HepG2 (cell line): Measurements from ENCODE around the gene ANKRD11. TPM values are rescaled to one million over a fixed set of nuclear protein-coding genes. Genes with fewer than 3 reads are reported as not detected.

Experiments
- ATAC-seq: fragments of 200-7000 bp; cut with Tn5 transposase; 3 replicates; pipeline ENCODE4 v1.9.1; 2020; ENCODE audit warnings: mild to moderate bottlenecking, moderate library complexity
- BruUV-seq: library from RNA; stranded (reverse); fragments of 400-500 nt; replicated peaks from 2 replicates; lab custom pipeline; 2021; lab: Mats Ljungman, UMichigan
- CTCF ChIA-PET: fragments of 300-600 bp; formaldehyde crosslinking; extraction: SDS; loops from one replicate; lab custom pipeline; 2021; ENCODE audit warnings: low total read pairs, inconsistent platforms, low intra/inter-chr PET ratio; lab: Yijun Ruan, JAX
- POLR2A ChIA-PET: fragments of 350-600 bp; sonication (Branson Sonifier 250); formaldehyde crosslinking; loops from one replicate; lab custom pipeline; 2020; ENCODE audit warnings: antibody characterized with exemption, inconsistent platforms; lab: Yijun Ruan, JAX
- DNase-seq: peaks from one replicate; pipeline ENCODE4 v3.0.0-alpha.2; 2015; ENCODE audit warnings: low spot score
- FAIRE-seq: peaks from 3 replicates; lab custom pipeline; 2011; peaks lifted over from hg19 to GRCh38; lab: Jason Lieb, UNC
- H2AFZ ChIP-seq: one replicate; pipeline ENCODE4 v1.6.1; 2011; ENCODE audit warnings: low read length, inconsistent platforms
- H3K27ac ChIP-seq: fragments of 300-600 bp; 3 replicates; pipeline ENCODE4 v1.8.0; 2011; ENCODE audit warnings: mixed run types, mild to moderate bottlenecking, mixed read lengths, low read length, inconsistent platforms; ENCODE audit not compliant: insufficient read depth; ENCODE audit errors: extremely low read length
- H3K27me3 ChIP-seq, 2 experiments: fragments of 200-600 bp in 1 of 2; 2 replicates in 1 of 2; 3 replicates in 1 of 2; pipeline versions ENCODE4 v1.6.0 to v1.8.0; 2011; ENCODE audit warnings: low read length in 2 of 2, mild to moderate bottlenecking in 2 of 2, moderate library complexity in 2 of 2, inconsistent platforms in 1 of 2; ENCODE audit not compliant: insufficient read depth in 2 of 2, control insufficient read depth in 1 of 2
- H3K36me3 ChIP-seq, 2 experiments: fragments of 200-600 bp in 1 of 2; replicated peaks in 1 of 2; 2 replicates in 1 of 2; 3 replicates in 1 of 2; pipeline versions ENCODE4 v1.5.1 to v1.8.0; 2011; ENCODE audit warnings: low read length in 2 of 2, inconsistent platforms in 1 of 2; ENCODE audit not compliant: insufficient read depth in 2 of 2, control insufficient read depth in 1 of 2
- H3K4me1 ChIP-seq: 2 replicates; pipeline ENCODE4 v1.5.1; 2012; ENCODE audit warnings: low read length, inconsistent platforms; ENCODE audit not compliant: insufficient read depth
- H3K4me2 ChIP-seq: 2 replicates; pipeline ENCODE4 v1.6.0; 2011; ENCODE audit warnings: low read depth, low read length, inconsistent platforms
- H3K4me3 ChIP-seq, 3 experiments: fragments of 200-600 bp in 1 of 3; sonication (generic), shearing (Covaris generic) in 1 of 3; replicated peaks in 1 of 3; 2 replicates each; pipeline ENCODE4 v1.5.1; 2011 to 2016; ENCODE audit warnings: low read length in 3 of 3, inconsistent platforms in 2 of 3, low read depth in 2 of 3, mild to moderate bottlenecking in 2 of 3, control low read depth in 1 of 3, mixed read lengths in 1 of 3; ENCODE audit not compliant: insufficient read depth in 1 of 3
- H3K79me2 ChIP-seq: one replicate; pipeline ENCODE4 v1.6.1; 2011; ENCODE audit warnings: low read length, inconsistent platforms; ENCODE audit not compliant: insufficient read depth
- H3K9ac ChIP-seq: 2 replicates; pipeline ENCODE4 v1.6.0; 2011; ENCODE audit warnings: mild to moderate bottlenecking, low read depth, low read length, inconsistent platforms; ENCODE audit not compliant: insufficient read depth
- H3K9me3 ChIP-seq: 2 replicates; pipeline ENCODE4 v1.5.1; 2012; ENCODE audit warnings: mild to moderate bottlenecking, low read length
- H4K20me1 ChIP-seq: 2 replicates; pipeline ENCODE4 v1.6.0; 2011; ENCODE audit warnings: inconsistent platforms, mild to moderate bottlenecking, low read length, moderate library complexity; ENCODE audit not compliant: insufficient read depth
- AGO2 ChIP-seq: fragments of 200-400 bp; formaldehyde crosslinking; optimal IDR thresholded peaks from 2 replicates; pipeline ENCODE3; 2017; ENCODE audit warnings: mild to moderate bottlenecking, low read depth, low read length, moderate library complexity
- CHCHD3 ChIP-seq: sonication (generic); formaldehyde crosslinking; IDR thresholded peaks from 2 replicates; pipeline ENCODE4 v1.8.0; 2022; ENCODE audit warnings: mild to moderate bottlenecking, missing genetic modification reagents, moderate library complexity
- KDM4B ChIP-seq: sonication (generic); formaldehyde crosslinking; IDR thresholded peaks from 2 replicates; pipeline ENCODE4 v1.4.0; 2020; ENCODE audit warnings: missing genetic modification reagents
- NPAS2 ChIP-seq: sonication (generic); formaldehyde crosslinking; IDR thresholded peaks from 2 replicates; pipeline ENCODE4 v1.8.0; 2022; ENCODE audit warnings: mild to moderate bottlenecking, missing genetic modification reagents, borderline replicate concordance
- PRPF4 ChIP-seq: fragments of 200-400 bp; formaldehyde crosslinking; IDR thresholded peaks from 2 replicates; pipeline ENCODE4 v1.6.1; 2016; ENCODE audit warnings: low read length, low read depth; ENCODE audit not compliant: poor library complexity, severe bottlenecking
- RBM22 ChIP-seq: fragments of 200-400 bp; formaldehyde crosslinking; optimal IDR thresholded peaks from 2 replicates; pipeline ENCODE3; 2017; ENCODE audit warnings: mild to moderate bottlenecking, low read length, moderate library complexity
- SIN3B ChIP-seq: fragments of 150-350 bp; IDR thresholded peaks from 2 replicates; pipeline ENCODE4 v1.6.1; 2014; ENCODE audit warnings: low read length
- SMARCC2 ChIP-seq: fragments of 450-650 bp; IDR thresholded peaks from 2 replicates; pipeline ENCODE4 v1.6.1; 2017; ENCODE audit warnings: antibody characterized with exemption, mild to moderate bottlenecking
- STAT5B ChIP-seq: sonication (generic); formaldehyde crosslinking; IDR thresholded peaks from 2 replicates; pipeline ENCODE4 v1.4.0; 2020; ENCODE audit warnings: missing genetic modification reagents
- ZNF124 ChIP-seq: sonication (generic); formaldehyde crosslinking; IDR thresholded peaks from 2 replicates; pipeline ENCODE4 v1.4.0; 2020; ENCODE audit warnings: missing genetic modification reagents
- ZNF260 ChIP-seq: sonication (generic); formaldehyde crosslinking; IDR thresholded peaks from 2 replicates; pipeline ENCODE4 v1.4.0; 2020; ENCODE audit warnings: missing genetic modification reagents, low read depth, mild to moderate bottlenecking, borderline replicate concordance
- ZNF292 ChIP-seq: sonication (generic); formaldehyde crosslinking; IDR thresholded peaks from 2 replicates; pipeline ENCODE4 v1.8.1; 2022; ENCODE audit warnings: mild to moderate bottlenecking, low read depth, missing genetic modification reagents, borderline replicate concordance
- ZNF547 ChIP-seq: sonication (generic); formaldehyde crosslinking; IDR thresholded peaks from 2 replicates; pipeline ENCODE4 v1.5.1; 2020; ENCODE audit warnings: mild to moderate bottlenecking, missing genetic modification reagents
- ZNF570 ChIP-seq: sonication (generic); formaldehyde crosslinking; IDR thresholded peaks from 2 replicates; pipeline ENCODE4 v1.4.0; 2020; ENCODE audit warnings: mild to moderate bottlenecking, missing genetic modification reagents, borderline replicate concordance
- WGBS: methylation state at CpG from one replicate; pipeline ENCODE4 v1.1.6; 2017; ENCODE audit warnings: low lambda C conversion rate; 5-methylcytosine and 5-hydroxymethylcytosine counted together
- in situ Hi-C: cut with HindIII; loops from 2 replicates; pipeline ENCODE4 v1.10.0; 2017; ENCODE audit warnings: low pct_unique_long_range_greater_than_20kb; ENCODE audit not compliant: extremely low pct_ligation_motif_present
- intact Hi-C: fragments of 100-400 bp; cut with micrococcal nuclease; formaldehyde crosslinking; loops from one replicate; pipeline ENCODE4 v1.10.0; 2022; ENCODE audit not compliant: unreplicated experiment
- polyA plus RNA-seq, 8 experiments: library from polyadenylated mRNA; depleted of rRNA in 3 of 8; stranded (reverse) in 7 of 8; unstranded in 1 of 8; fragments of >200 nt; fragmentation: Illumina TruSeq in 4 of 8; extraction: Trizol in 4 of 8; gene quantifications; 2 replicates each; pipeline versions ENCODE4 v1.2.1 to v1.2.3, GENCODE V29; 2011 to 2016; ENCODE audit warnings: low read depth in 4 of 8, missing spikeins in 1 of 8, mixed read lengths in 1 of 8; ENCODE audit not compliant: insufficient read depth in 1 of 8
- total RNA-seq, 5 experiments: library from RNA; depleted of rRNA; stranded (reverse); fragments of >200 nt; fragmentation: Illumina TruSeq; extraction: Trizol; gene quantifications; 2 replicates each; pipeline ENCODE4 v1.2.3, GENCODE V29; 2016; ENCODE audit warnings: low read depth in 1 of 5
- TF ChIP-seq, protein P1 (sequence below): sonication (generic); formaldehyde crosslinking; IDR thresholded peaks from 2 replicates; pipeline ENCODE4 v1.9.0; 2021; ENCODE audit warnings: mild to moderate bottlenecking, missing genetic modification reagents

ANKRD11 gene
- total and polyA plus RNA-seq, 2 of the 13 experiments (the other 11 are each of a cell fraction or from before 2014, with no cell fraction given): 21.4 to 38.4 TPM

DNA sequence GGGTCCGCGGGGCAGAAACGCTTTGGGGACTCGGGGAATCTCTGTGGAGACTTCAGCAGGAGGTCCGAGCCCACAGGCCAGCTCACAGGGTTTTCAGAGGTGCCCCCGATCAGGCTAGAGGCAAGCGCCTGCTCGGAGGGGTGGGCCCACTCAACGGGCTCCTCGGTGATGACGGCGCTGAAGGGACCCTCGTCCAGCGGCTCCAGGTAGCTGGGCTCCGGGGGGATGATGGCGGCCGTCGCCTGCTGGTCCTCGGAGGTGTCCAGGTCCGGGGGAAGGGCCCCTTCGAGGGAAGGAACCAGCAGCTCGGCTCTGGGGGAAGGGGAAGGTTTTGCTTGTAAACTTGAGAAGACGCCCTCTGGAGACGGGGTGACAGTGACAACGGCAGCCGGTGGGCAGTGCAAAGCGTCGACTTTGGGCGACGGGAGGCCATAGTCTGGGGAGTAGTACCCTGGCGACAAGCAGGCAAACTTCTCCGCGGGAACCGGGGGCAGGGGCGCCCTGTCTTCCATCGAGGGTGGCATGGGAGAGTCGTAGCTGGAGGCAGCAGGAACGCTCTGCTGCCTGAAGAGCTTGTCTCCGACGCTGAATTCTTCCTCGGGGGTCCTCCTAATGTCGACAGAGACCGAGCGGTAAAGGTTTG lies 209.7 kb downstream of the ANKRD11 start:
- intact Hi-C loops: no loop called here
- WGBS: 97% methylated on average over 44 of the region's 44 CpGs
- ChIA-PET POLR2A (no interaction called here), CTCF (no interaction called here)
- ATAC-seq (no peak), FAIRE-seq (no peak), DNase-seq (no peak)
- Histone ChIP-seq H3K9me3 (no peaks in the 10 kb centered on the region), H3K4me3 (no peak overlapping the region), H4K20me1 (no peaks in the 10 kb centered on the region; the same call in 1 of the 2 replicates), H3K79me2 (no peaks in the 10 kb centered on the region), H2AFZ (no peak overlapping the region), H3K4me2 (no peak overlapping the region), H3K9ac (no peak overlapping the region), H3K36me3 (peaks cover 47 to 80% of the 10 kb centered on the region in 2 experiments), H3K27me3 (no peaks in the 10 kb centered on the region), H3K27ac (no peak overlapping the region), H3K4me1 (no peaks in the 10 kb centered on the region)
- in situ Hi-C loops: no loop called here
- TF ChIP-seq KDM4B (no peak), RBM22 (peak; percentile 58), ZNF570 (CRISPR knock-in tag) (no peak), ZNF124 (no peak), STAT5B (CRISPR knock-in tag) (no peak), CHCHD3 (no peak), AGO2 (peak; percentile 5), ZNF260 (no peak), SIN3B (no peak), PRPF4 (peak; percentile 17), ZNF292 (CRISPR knock-in tag) (no peak), SMARCC2 (no peak), ZNF547 (CRISPR knock-in tag) (no peak), NPAS2 (CRISPR knock-in tag) (no peak)
- TF ChIP-seq, protein P1, sequence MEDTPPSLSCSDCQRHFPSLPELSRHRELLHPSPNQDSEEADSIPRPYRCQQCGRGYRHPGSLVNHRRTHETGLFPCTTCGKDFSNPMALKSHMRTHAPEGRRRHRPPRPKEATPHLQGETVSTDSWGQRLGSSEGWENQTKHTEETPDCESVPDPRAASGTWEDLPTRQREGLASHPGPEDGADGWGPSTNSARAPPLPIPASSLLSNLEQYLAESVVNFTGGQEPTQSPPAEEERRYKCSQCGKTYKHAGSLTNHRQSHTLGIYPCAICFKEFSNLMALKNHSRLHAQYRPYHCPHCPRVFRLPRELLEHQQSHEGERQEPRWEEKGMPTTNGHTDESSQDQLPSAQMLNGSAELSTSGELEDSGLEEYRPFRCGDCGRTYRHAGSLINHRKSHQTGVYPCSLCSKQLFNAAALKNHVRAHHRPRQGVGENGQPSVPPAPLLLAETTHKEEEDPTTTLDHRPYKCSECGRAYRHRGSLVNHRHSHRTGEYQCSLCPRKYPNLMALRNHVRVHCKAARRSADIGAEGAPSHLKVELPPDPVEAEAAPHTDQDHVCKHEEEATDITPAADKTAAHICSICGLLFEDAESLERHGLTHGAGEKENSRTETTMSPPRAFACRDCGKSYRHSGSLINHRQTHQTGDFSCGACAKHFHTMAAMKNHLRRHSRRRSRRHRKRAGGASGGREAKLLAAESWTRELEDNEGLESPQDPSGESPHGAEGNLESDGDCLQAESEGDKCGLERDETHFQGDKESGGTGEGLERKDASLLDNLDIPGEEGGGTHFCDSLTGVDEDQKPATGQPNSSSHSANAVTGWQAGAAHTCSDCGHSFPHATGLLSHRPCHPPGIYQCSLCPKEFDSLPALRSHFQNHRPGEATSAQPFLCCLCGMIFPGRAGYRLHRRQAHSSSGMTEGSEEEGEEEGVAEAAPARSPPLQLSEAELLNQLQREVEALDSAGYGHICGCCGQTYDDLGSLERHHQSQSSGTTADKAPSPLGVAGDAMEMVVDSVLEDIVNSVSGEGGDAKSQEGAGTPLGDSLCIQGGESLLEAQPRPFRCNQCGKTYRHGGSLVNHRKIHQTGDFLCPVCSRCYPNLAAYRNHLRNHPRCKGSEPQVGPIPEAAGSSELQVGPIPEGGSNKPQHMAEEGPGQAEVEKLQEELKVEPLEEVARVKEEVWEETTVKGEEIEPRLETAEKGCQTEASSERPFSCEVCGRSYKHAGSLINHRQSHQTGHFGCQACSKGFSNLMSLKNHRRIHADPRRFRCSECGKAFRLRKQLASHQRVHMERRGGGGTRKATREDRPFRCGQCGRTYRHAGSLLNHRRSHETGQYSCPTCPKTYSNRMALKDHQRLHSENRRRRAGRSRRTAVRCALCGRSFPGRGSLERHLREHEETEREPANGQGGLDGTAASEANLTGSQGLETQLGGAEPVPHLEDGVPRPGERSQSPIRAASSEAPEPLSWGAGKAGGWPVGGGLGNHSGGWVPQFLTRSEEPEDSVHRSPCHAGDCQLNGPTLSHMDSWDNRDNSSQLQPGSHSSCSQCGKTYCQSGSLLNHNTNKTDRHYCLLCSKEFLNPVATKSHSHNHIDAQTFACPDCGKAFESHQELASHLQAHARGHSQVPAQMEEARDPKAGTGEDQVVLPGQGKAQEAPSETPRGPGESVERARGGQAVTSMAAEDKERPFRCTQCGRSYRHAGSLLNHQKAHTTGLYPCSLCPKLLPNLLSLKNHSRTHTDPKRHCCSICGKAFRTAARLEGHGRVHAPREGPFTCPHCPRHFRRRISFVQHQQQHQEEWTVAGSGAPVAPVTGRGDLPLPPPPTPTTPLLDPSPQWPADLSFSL (CRISPR knock-in tag): no peak
- BruUV-seq: no TSS peak
